Testis (tissue), 3 donors: ENCODE data around the gene ZNF277. TPM values are rescaled to one million over a fixed set of nuclear protein-coding genes. Genes with fewer than 3 reads are reported as not detected.
"Not testable (repeated sequence)": the region's sequence is repeated elsewhere in the genome, so short reads cannot be mapped to it uniquely, and the experiment has no call there.

Experiments
- DNase-seq: peaks from one replicate; pipeline ENCODE4 v3.0.0-alpha.2; 2019
- H3K27ac ChIP-seq, 2 donors: fragments of 200-600 bp; sonication (generic); one replicate each; pipeline ENCODE4 v1.5.1; 2019
- H3K27me3 ChIP-seq: fragments of 200-600 bp; sonication (generic); one replicate; pipeline ENCODE4 v1.5.1; 2019
- H3K36me3 ChIP-seq: fragments of 200-600 bp; sonication (generic); one replicate; pipeline ENCODE4 v1.5.1; 2017; ENCODE audit warnings: low read depth; ENCODE audit errors: missing control alignments
- H3K4me1 ChIP-seq: fragments of 200-600 bp; sonication (generic); one replicate; pipeline ENCODE4 v1.5.1; 2019
- H3K4me3 ChIP-seq, 2 donors: fragments of 200-600 bp; sonication (generic); one replicate each; pipeline ENCODE4 v1.5.1; 2017 to 2019
- H3K9me3 ChIP-seq: fragments of 200-600 bp; sonication (generic); one replicate; pipeline ENCODE4 v1.5.1; 2017
- CTCF ChIP-seq, 3 experiments: fragments of 450-650 bp in 2 of 3; fragments of 200-600 bp in 1 of 3; sonication (generic) in 1 of 3; IDR thresholded peaks; one replicate each; pipeline ENCODE4 v1.5.1; 2016 to 2019; ENCODE audit warnings: antibody characterized with exemption in 3 of 3, mild to moderate bottlenecking in 2 of 3, moderate library complexity in 1 of 3
- POLR2A ChIP-seq: fragments of 450-650 bp; IDR thresholded peaks from one replicate; pipeline ENCODE4 v1.6.1; 2017; ENCODE audit warnings: antibody characterized with exemption, mild to moderate bottlenecking, moderate library complexity
- WGBS, 2 donors: methylation state at CpG; one replicate each; pipeline ENCODE4 v1.1.5; 2018; 5-methylcytosine and 5-hydroxymethylcytosine counted together
- intact Hi-C: fragments of 100-400 bp; cut with DNase I; formaldehyde crosslinking; loops from one replicate; pipeline ENCODE4 v1.15.1; 2023; ENCODE audit warnings: low total_unique reads
- polyA plus RNA-seq: library from polyadenylated mRNA; stranded (reverse); fragments of 350-450 nt; fragmentation: Illumina TruSeq; extraction: RNeasy Lipid Tissue Mini Kit (QIAGEN cat#74804); gene quantifications from one replicate; pipeline ENCODE4 v1.2.3, GENCODE V29; 2014; ENCODE audit warnings: low read depth, low replicate concordance; ENCODE audit not compliant: insufficient read depth
- total RNA-seq, 2 donors: library from RNA; depleted of rRNA; stranded (reverse); fragments of >200 nt; gene quantifications; one replicate each; pipeline ENCODE4 v1.2.3, GENCODE V29; 2016

The ZNF277 gene
- total and polyA plus RNA-seq, 3 donors from 2014 or later, result 13.9 to 15.4 (median 14.6) TPM

- H3K9me3 ChIP-seq, result no peaks in the 10 kb centered on the region
- intact Hi-C loops, result no loop called here
- H3K27ac ChIP-seq, result no peak overlapping the region
- H3K27me3 ChIP-seq, result no peaks in the 10 kb centered on the region
- H3K36me3 ChIP-seq, result no peaks in the 10 kb centered on the region
- no peak for DNase-seq
- H3K4me1 ChIP-seq, result no peaks in the 10 kb centered on the region
- TF ChIP-seq POLR2A, result no peak
- no peak for TF ChIP-seq CTCF (IDR thresholded peaks at IDR 0.05)
- 96 to 99% methylated on average over 3 of the region's 3 CpGs for WGBS, 2 donors
- no peak overlapping the region for H3K4me3 ChIP-seq
Observed at GRCh38 chr7:112308974-112309373, 102.5 kb downstream of the ZNF277 start.

DNA sequence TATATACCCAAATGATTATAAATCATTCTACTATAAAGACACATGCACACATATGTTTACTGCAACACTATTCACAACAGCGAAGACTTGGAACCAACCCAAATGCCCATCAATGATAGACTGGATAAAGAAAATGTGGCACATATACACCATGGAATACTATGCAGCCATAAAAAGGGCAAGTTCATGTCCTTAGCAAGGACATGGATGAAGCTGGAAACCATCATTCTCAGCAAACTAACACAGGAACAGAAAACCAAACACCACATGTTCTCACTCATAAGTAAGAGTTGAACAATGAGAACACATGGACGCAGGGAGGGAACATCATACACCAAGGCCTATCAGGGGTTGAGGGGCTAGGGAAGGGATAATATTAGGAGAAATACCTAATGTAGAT is 110.3 kb downstream of the ZNF277 start:
- H3K27ac ChIP-seq, H3K36me3 ChIP-seq, DNase-seq, H3K4me1 ChIP-seq, H3K4me3 ChIP-seq, H3K27me3 ChIP-seq, intact Hi-C loops, H3K9me3 ChIP-seq: not testable (repeated sequence)
- 88 to 97% methylated on average over 2 of the region's 2 CpGs for WGBS, 2 donors

DNA sequence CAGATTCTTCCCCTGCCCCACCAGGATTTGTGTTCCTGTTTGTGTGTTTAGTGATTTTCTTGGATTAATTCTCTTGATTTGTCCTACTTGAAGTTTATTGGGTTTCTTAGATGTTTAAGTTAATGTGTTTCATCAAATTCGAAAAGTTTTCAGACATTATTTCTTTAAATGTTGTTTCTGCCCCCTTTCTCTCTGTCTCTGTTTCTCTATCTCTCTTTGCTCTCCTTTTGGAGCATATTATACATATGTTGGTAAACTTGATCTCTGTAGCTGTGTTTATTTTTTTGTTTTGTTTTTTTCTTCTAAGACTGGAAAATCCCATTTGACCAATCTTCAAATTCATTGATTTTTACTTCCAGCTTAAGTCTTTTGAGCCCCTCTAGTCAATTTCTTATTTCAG is 115.6 kb downstream of the ZNF277 start:
- Histone ChIP-seq H3K4me3 (no peak overlapping the region), H3K36me3 (no peaks in the 10 kb centered on the region), H3K9me3 (no peaks in the 10 kb centered on the region), H3K4me1 (no peaks in the 10 kb centered on the region), H3K27ac (no peak overlapping the region), H3K27me3 (no peaks in the 10 kb centered on the region)
- intact Hi-C loops, result no loop called here
- TF ChIP-seq POLR2A, result no peak
- no peak for TF ChIP-seq CTCF (IDR thresholded peaks at IDR 0.05)
- DNase-seq, result no peak
- WGBS, 2 donors, result 95 to 96% methylated on average over 1 of the region's 1 CpG

DNA sequence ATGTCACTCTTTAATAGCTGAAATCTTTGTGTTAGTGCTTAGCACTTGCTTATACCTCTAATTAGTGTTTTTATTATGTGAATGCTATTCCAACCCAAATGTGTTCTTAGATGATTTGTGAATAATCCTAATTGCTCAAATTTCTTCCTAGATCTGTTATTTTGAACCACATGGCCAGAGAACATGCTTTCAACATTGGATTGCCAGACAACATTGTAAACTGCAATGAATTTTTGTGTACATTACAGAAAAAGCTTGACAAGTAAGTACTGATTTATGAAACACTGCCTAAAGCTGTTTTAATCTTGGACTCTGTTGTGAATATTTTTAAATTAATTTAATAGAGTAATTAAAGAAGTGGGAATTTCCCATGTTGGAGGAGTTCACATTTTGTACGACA is 121.1 kb downstream of the ZNF277 start:
- DNase-seq, result no peak
- Histone ChIP-seq H3K27me3 (no peaks in the 10 kb centered on the region), H3K4me1 (no peaks in the 10 kb centered on the region), H3K27ac (no peak overlapping the region), H3K4me3 (no peak overlapping the region), H3K36me3 (no peaks in the 10 kb centered on the region), H3K9me3 (no peaks in the 10 kb centered on the region)
- intact Hi-C loops, result no loop called here
- 93 to 100% methylated on average over 1 of the region's 1 CpG for WGBS, 2 donors
- TF ChIP-seq CTCF (IDR thresholded peaks at IDR 0.05) (no peak), POLR2A (no peak)

DNA sequence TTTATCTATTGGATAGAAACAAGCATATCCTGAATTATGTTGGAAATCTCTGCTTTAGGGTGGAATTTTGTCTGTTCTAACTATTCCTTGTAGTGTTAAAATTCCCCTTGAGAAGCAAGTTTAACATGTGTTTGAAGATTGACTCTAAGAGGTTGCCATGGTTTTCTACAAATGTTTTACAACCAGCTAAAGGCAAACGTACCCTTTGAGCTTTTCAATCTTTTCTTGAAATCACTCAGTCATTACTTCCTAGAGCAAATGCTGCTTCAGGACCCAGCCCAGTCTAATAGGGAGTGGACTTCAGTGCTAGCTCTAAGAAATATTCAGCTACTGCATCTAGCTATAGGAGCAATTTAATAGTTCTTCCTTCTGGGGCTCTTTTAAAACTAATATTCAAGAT is 125.0 kb downstream of the ZNF277 start:
- no peaks in the 10 kb centered on the region for H3K9me3 ChIP-seq
- no peak for DNase-seq
- H3K4me1 ChIP-seq, result no peaks in the 10 kb centered on the region
- no peak overlapping the region for H3K4me3 ChIP-seq
- no peak overlapping the region for H3K27ac ChIP-seq
- 84 to 91% methylated on average over 1 of the region's 1 CpG for WGBS, 2 donors
- TF ChIP-seq POLR2A, result no peak
- TF ChIP-seq CTCF (IDR thresholded peaks at IDR 0.05), result no peak
- intact Hi-C loops, result no loop called here
- H3K36me3 ChIP-seq, result no peaks in the 10 kb centered on the region
- no peaks in the 10 kb centered on the region for H3K27me3 ChIP-seq
